Skeletal muscle tissue (tissue), 4 donors: ENCODE results near the gene TMEM182. TPM values are rescaled to one million over a fixed set of nuclear protein-coding genes. Genes with fewer than 3 reads are reported as not detected.

Experiments used
- H3K27ac ChIP-seq: one replicate; pipeline ENCODE4 v1.7.0; 2013; ENCODE audit warnings: mild to moderate bottlenecking, low read depth, low read length, inconsistent platforms
- H3K27me3 ChIP-seq, 3 donors: one replicate each; pipeline ENCODE4 v1.7.0; 2013; ENCODE audit warnings: low read length in 3 of 3; ENCODE audit not compliant: control insufficient read depth in 3 of 3, insufficient read depth in 3 of 3
- H3K36me3 ChIP-seq, 3 donors: one replicate each; pipeline ENCODE4 v1.7.0; 2013; ENCODE audit warnings: low read length in 3 of 3; ENCODE audit not compliant: control insufficient read depth in 3 of 3, insufficient read depth in 3 of 3
- H3K4me1 ChIP-seq, 3 donors: one replicate each; pipeline ENCODE4 v1.7.0; 2013; ENCODE audit warnings: low read length in 3 of 3, mild to moderate bottlenecking in 3 of 3; ENCODE audit not compliant: control insufficient read depth in 3 of 3, insufficient read depth in 3 of 3
- H3K4me3 ChIP-seq, 3 donors: one replicate each; pipeline ENCODE4 v1.7.0; 2013; ENCODE audit warnings: low read length in 3 of 3
- H3K9ac ChIP-seq, 3 donors: one replicate each; pipeline ENCODE4 v1.7.0; 2013; ENCODE audit warnings: low read length in 3 of 3, mild to moderate bottlenecking in 3 of 3, moderate library complexity in 2 of 3, low read depth in 1 of 3
- H3K9me3 ChIP-seq, 3 donors: one replicate each; pipeline ENCODE4 v1.7.0; 2013; ENCODE audit warnings: low read length in 3 of 3; ENCODE audit not compliant: control insufficient read depth in 3 of 3
- total RNA-seq: library from RNA; depleted of rRNA; stranded (reverse); fragments of >200 nt; gene quantifications from one replicate; pipeline ENCODE4 v1.2.3, GENCODE V29; 2014
- donor health status: Osteomylitis.

Gene TMEM182
- total RNA-seq, 1 donor from 2014 or later: 152 TPM

DNA sequence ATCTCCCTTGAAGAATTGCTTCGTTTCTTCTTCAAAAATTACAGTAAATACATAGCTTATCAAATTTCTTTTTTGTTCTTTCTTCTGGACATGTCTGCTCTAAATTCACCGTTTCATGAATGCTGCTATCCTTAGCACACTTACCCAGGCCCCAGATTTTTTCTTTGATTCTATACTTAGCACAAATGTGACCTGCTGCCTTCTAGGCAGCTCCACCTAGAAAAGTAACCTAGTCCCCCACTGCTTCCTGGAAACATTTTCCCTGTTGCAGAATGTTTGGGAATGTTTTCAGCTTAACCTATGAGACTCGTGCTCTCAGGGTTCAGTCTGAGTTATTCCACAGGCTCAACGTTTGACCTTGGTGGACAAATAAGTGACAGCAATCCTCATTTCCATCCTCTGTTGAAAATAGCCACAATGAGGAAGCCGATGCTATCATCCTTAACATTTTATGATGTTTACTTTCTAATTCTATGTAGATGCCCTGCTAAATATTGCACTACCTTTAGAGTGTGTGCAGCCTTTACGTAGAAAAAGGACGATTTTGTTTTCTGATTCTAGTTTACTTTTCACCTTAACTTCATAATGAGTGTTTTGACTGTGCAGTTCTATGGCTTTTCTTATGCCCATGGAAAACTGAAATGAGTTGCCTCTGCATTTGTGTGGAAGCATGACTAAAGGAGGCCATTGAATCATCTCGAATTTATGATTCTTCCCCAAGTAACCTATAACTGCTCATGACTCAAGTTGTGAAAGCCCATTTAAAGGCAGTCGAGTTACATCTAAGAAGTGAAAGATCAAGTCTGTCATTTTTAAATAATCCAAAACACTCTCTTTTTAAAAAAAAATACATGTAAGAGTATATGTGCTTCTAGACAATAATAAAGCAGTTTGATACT lies 47.7 kb downstream of the TMEM182 start:
- Histone ChIP-seq H3K9ac (peak overlapping the region in 1 of 3 donors; percentile 24), H3K27ac (peak overlapping the region; percentile 54), H3K27me3 (no peaks in the 10 kb centered on the region), H3K4me1 (peaks cover 13 to 38% (median 32%) of the 10 kb centered on the region in 3 donors), H3K4me3 (no peak overlapping the region), H3K36me3 (no peaks in the 10 kb centered on the region), H3K9me3 (no peaks in the 10 kb centered on the region)

DNA sequence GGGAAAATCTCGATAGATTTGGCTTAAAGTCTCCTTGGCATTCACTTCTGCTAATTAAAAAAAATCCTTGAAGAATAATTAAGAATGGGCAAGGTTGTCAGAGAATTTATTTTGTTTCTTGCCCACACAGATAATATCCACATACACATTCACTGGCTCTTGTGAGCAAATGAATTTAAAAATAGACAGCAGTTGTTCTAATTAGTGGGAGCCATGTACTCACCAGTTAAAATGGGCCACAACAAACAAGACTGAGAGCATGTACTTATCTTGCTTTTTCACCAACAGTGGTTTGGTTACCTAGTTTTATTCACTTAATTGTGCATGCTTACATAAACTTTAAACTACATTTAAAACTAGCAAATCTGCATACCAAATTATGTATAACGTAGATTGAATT lies 53.5 kb downstream of the TMEM182 start:
- Histone ChIP-seq H3K27ac (peak overlapping the region; percentile 90), H3K4me3 (no peak overlapping the region), H3K4me1 (peaks cover 5 to 21% (median 10%) of the 10 kb centered on the region in 3 donors), H3K27me3 (no peaks in the 10 kb centered on the region), H3K9me3 (no peaks in the 10 kb centered on the region), H3K36me3 (no peaks in the 10 kb centered on the region), H3K9ac (no peak overlapping the region)

DNA sequence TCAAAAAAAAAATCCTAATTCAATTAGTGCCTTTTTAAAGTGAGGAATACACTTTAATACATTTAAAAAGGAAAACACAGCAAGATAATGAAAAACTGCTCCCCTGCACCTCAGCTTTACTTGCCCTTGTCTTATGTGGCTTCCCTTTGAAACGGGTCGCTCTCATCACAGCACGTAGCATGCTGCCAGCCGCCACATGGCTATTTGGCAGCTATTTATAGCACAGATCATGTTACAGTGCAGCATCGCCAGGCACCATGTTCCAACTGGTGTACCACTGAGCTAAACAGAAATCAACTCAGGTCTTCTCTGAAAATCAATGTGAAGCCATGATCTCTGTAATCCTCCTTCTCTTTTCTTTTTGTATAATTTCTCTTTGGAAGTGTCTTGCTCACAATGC lies 65.1 kb downstream of the TMEM182 start:
- Histone ChIP-seq H3K36me3 (no peaks in the 10 kb centered on the region), H3K27me3 (no peaks in the 10 kb centered on the region), H3K9me3 (no peaks in the 10 kb centered on the region), H3K4me3 (peak overlapping the region; percentile 16 to 59 (median 33)), H3K9ac (peak overlapping the region; percentile 61 to 71 (median 66)), H3K4me1 (peaks cover 5 to 22% (median 9%) of the 10 kb centered on the region in 3 donors), H3K27ac (peak overlapping the region; percentile 94)

DNA sequence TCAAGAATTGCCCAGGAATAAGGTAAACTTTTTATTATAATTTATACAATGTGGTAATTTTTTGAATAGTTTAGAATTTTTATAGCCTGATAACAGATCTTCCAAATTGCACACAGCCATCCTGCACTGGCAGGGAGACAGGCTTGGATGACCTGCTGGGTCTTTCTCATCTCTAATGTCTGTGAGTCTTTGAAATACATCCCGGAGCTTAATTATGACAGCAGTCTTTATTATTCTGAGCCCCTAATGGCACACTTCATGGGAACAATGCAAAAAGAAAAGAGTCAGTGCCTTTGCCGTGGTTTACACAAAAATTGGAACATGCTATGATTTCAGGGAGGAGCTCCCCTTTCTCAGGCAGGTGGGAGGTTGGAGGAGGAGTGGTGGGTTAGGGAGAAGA lies 71.0 kb downstream of the TMEM182 start:
- H3K27ac ChIP-seq: no peak overlapping the region
- H3K27me3 ChIP-seq: no peaks in the 10 kb centered on the region
- H3K4me3 ChIP-seq: no peak overlapping the region
- no peaks in the 10 kb centered on the region for H3K9me3 ChIP-seq
- H3K4me1 ChIP-seq: peaks cover 3 to 19% (median 5%) of the 10 kb centered on the region in 3 donors
- H3K9ac ChIP-seq: no peak overlapping the region
- H3K36me3 ChIP-seq: no peaks in the 10 kb centered on the region

DNA sequence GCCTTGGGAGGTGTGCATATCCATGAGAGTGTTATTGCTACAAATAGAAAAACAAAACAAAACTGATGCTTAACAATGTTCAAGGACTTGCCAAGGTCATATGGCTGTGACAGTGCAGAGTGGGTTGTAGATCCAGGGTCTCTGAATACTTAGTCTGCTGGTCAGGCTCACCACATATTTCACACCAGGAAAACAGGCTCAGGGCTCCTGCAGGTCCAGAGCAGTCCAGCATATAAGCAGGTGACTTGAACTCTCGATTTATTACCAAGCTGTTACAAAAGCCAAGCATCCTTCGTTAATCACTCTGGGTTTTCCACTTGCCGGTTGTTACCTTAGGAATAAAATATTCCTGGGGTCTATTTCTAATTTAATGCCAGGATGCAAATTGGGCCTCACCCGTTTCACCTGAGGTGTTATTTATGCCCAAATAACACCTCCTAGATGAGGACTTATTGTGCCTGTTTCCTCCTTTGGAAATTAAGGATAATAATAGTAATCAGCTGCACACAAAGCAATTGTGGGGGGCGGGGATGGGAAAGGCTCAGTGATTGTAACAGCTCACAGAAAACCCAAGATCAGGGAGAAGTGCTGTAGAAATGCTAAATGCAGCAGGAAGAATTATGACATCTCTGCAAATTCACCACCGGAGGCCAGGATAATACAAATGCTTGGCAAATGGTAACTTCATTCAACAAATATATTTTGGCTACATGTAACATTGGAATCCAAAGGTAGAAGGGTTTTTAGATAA lies 72.9 kb downstream of the TMEM182 start:
- Histone ChIP-seq H3K9ac (no peak overlapping the region), H3K9me3 (no peaks in the 10 kb centered on the region), H3K4me3 (no peak overlapping the region), H3K27ac (no peak overlapping the region), H3K4me1 (peaks cover 4 to 22% (median 9%) of the 10 kb centered on the region in 3 donors), H3K27me3 (no peaks in the 10 kb centered on the region), H3K36me3 (no peaks in the 10 kb centered on the region)

DNA sequence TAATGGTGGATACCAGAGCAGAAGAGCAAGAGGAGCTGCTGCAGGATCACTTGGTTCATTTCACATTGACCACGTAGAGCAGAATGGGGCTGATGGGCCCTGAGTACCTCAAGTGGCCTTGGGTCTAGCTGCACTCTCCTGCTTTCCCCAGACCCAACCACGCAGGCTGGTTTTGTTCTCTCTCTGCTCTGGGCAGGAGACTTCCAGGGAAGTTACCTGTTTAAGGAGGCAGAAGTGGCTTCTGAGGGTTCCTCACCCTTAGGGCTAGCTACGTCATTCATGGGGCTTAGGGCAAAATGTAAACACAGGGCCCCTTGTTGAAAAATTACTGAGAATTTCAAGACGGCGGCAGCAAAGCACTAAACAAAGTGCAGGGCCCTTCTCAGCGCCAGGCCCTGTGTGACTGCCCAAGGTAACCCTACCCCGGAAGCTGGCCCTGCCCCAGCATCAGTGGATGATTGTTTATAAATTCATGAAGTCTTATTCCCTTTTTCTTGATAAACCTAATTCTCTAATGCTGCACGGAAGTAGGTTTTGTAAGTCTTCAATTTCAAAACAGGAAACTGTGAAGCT lies 75.9 kb downstream of the TMEM182 start:
- H3K36me3 ChIP-seq: no peaks in the 10 kb centered on the region
- no peaks in the 10 kb centered on the region for H3K27me3 ChIP-seq
- H3K27ac ChIP-seq: no peak overlapping the region
- peaks cover 8 to 30% (median 18%) of the 10 kb centered on the region in 3 donors for H3K4me1 ChIP-seq
- H3K4me3 ChIP-seq: no peak overlapping the region
- H3K9me3 ChIP-seq: no peaks in the 10 kb centered on the region
- H3K9ac ChIP-seq: peak overlapping the region in 1 of 3 donors; percentile 55

DNA sequence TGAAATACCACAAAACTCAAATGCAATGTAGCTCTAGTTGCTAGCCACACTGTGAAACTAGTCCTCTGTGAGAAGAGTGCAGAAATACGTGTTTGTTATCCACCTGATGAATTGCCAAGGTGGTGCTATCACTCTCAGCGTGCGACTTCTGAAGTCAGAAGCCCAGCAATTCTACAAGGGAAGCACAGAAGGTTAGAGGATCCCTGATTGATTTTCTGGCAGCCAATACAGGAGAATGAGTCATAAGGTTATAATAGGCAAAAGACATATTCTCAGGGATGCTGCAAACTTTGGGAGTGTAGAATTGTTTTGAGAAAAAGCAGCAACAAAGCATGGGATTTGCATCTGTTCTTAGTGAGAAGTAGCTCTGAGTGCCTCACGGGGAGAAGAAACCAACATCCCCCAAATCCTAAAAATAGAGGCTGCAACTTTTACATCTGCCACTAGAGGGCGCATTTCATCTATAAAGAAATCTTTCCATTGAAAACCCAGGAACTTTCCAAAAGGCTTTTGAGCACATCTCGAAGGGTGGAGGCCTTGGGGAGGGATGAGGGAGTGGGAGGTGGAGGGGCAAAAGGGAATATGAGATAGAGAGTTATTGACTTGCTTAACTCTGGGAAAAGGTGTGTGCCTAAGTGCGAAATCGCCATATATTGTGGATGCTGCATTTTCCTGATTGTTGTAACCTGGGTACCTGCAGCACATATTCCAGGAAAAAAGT lies 78.0 kb downstream of the TMEM182 start:
- H3K27ac ChIP-seq: no peak overlapping the region

DNA sequence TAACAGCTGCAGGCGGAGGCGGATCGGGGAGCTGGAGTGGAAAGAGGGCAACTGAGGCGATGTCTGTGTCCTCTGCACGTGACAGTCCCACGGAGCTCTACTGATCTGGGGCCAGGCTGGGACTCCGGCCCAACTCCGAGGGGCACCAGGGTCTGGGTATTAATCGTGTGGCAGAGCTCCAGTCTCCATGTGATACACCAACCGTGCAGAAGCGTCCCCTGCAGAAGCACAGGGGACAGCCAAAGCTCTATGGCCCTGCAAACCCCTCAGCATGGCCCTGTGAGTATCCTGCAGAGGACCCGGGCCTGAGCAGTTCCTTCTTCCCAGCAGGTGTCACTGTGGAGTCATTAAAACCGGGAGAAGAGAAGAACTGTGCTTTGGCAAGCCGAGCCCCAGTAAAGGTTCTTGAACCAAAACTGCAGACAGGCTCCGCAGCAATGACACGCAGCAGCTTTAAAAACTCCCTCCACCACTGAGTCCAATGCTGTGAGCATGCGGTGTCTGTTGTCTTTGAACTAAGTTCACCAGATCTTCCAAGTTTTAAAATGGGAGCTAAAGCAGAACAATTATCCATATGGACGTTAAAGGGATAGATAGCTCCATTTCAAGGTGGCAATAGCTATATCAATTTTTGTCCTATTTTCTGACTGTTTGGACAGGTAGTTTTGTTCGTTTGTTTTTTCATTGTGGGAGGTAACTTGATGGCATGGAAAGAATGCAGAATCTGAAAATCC lies 79.4 kb downstream of the TMEM182 start:
- H3K27me3 ChIP-seq: no peaks in the 10 kb centered on the region
- H3K4me3 ChIP-seq: no peak overlapping the region
- H3K4me1 ChIP-seq: peaks cover 8 to 28% (median 18%) of the 10 kb centered on the region in 3 donors
- H3K27ac ChIP-seq: no peak overlapping the region
- peak overlapping the region in 1 of 3 donors; percentile 58 for H3K9ac ChIP-seq
- no peaks in the 10 kb centered on the region for H3K9me3 ChIP-seq
- no peaks in the 10 kb centered on the region for H3K36me3 ChIP-seq

More for the DNA sequence above, 78.0 kb downstream of the TMEM182 start:
- H3K4me1 ChIP-seq: peaks cover 8 to 30% (median 18%) of the 10 kb centered on the region in 3 donors
- H3K9me3 ChIP-seq: no peaks in the 10 kb centered on the region
- H3K4me3 ChIP-seq: no peak overlapping the region
- H3K9ac ChIP-seq: peak overlapping the region in 1 of 3 donors; percentile 26
- no peaks in the 10 kb centered on the region for H3K36me3 ChIP-seq
- no peaks in the 10 kb centered on the region for H3K27me3 ChIP-seq
